GM21786 (cell line): ENCODE data around the gene NUP93.
"Not testable (repeated sequence)": the region's sequence is repeated elsewhere in the genome, so short reads cannot be mapped to it uniquely, and the experiment has no call there.

ENCODE experiments used
- ATAC-seq: cut with Tn5 transposase; IDR thresholded peaks from one replicate; pipeline ENCODE4 v1.9.1; 2021; ENCODE audit not compliant: unreplicated experiment

Gene NUP93

GRCh38 chr16:56811602-56812001, 81.7 kb downstream of the NUP93 start:
- ATAC-seq = not testable (repeated sequence)

DNA sequence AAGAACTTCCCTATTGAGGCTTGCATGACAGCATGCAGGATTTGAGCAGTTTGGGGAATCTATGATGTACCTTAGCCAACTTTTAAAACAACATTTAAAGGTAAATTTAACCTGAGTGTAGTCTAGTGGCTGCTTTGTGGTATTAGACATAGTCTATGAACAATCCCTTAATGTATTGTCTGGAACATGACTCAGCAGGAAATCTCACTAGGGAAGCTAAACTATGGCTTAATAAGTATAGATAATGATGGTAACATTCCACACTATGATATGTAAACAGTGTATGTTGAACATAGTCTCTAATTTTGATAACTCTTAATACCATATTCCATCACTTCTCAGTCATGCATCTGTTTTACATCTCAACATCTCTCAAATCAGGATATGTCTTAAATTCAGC, 83.0 kb downstream of the NUP93 start:
- no peak for ATAC-seq

- no peak for ATAC-seq
Observed at GRCh38 chr16:56814537-56815432, 84.9 kb downstream of the NUP93 start.

DNA sequence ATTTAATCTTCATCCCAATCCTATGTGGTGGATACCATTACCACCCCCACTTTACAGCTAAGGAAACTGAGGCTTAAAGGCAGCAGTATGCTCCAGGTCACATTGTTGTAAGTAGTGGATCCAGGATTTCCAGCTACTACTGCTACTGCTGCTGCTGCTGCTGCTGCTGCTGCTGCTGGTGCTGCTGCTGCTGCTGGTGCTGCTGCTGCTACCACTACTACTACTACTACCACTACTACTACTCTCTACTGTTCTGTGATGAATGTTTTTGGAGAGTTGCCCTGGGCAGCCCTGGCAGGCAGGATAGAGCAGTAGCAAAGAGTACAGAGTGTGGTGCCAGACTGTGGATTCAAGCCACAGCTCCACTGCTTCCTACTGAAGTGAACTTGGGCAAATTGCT, 85.8 kb downstream of the NUP93 start:
- ATAC-seq = no peak

- no peak for ATAC-seq
Observed at GRCh38 chr16:56817056-56817455, 87.1 kb downstream of the NUP93 start.

DNA sequence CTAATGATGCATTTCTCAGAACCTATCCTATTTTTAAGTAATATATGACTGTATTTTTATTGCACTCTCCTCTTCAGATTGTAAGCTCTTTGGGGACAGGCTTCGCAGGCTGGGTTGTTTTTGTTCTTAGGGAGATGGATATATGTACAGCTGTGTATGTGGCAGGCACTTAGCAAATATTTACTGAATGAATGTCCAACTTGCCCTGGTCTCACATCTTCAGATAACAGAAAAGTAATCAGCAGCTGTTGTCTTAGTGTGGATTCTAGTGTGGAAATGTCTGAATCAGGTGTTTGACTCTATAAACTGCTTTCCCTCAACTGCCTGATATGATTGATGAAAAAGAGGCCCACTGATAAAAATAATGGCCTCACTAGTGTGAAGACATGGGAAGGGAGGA, 88.0 kb downstream of the NUP93 start:
- no peak for ATAC-seq

DNA sequence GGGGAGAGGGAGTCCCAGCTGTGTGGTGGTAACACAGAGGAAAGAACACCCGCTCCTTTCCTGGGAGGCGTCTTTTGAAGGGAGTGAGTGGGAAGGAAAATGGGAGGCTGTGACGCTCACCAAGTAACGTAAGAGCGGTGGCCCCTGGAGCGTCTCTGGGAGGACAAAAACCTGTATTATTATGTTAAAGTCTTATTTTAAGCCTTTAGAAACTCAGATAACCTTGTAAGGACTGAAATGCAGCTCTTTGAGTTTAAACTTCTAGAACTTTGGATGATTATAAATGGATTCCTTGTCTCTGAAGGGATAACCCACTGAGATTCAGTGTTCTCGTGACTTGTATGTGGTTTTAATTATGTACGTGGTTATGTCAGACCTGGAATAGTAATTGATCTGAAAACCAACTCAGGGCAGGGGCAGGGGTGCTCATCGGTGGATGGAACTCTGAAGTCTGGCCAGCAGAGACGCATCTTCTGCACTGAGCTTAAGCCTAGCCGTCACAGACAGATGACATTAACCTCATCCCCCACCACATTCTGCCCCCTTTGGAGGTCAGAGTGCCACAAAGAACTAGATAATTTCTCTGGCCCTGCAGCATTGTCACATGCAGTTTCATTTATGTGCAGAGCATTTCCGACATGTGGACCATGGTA, 93.3 kb downstream of the NUP93 start:
- no peak for ATAC-seq

GRCh38 chr16:56824331-56824730, 94.4 kb downstream of the NUP93 start:
- no peak for ATAC-seq

DNA sequence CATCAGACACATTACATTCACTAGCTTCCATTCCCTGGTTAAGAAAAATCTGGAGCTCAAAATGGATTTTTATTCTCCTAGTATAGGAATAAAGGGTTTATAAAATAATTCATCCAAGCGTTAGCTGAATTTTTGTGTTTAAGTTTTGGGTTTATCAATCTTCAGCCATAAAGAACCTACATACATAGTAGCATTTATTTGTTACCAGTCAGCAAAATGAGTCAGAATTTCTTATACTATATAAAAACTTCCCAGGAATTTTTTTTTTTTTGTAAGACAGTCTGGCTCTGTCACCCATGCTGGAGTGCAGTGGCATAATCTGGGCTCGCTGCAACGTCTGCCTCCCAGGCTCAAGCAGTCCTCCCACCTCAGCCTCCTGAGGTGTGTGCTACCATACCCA, 94.9 kb downstream of the NUP93 start:
- no peak for ATAC-seq

GRCh38 chr16:56825826-56826225, 95.9 kb downstream of the NUP93 start:
- no peak for ATAC-seq

- ATAC-seq = no peak
Observed at GRCh38 chr16:56828647-56829046, 98.7 kb downstream of the NUP93 start.

DNA sequence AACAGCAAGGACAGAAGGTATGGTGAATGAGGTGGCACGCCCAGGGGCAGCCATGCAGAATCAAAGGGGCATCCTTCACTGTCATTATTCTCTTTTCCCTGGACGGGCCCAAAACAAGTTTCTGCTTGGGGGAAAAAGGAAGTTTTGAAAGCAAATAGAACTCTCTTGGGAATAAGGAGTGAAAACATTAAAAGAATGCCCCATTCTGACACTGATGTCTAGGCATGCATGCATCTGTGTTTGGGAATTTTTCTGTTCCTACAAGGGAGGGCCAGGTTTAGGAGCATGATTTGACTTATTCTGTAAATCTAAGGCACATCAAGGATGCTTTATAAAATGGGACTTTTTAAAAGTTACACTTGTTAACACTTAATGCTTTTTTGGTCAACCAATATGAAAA, 100.7 kb downstream of the NUP93 start:
- ATAC-seq = no peak

- ATAC-seq = no peak
Observed at GRCh38 chr16:56832768-56833167, 102.8 kb downstream of the NUP93 start.

DNA sequence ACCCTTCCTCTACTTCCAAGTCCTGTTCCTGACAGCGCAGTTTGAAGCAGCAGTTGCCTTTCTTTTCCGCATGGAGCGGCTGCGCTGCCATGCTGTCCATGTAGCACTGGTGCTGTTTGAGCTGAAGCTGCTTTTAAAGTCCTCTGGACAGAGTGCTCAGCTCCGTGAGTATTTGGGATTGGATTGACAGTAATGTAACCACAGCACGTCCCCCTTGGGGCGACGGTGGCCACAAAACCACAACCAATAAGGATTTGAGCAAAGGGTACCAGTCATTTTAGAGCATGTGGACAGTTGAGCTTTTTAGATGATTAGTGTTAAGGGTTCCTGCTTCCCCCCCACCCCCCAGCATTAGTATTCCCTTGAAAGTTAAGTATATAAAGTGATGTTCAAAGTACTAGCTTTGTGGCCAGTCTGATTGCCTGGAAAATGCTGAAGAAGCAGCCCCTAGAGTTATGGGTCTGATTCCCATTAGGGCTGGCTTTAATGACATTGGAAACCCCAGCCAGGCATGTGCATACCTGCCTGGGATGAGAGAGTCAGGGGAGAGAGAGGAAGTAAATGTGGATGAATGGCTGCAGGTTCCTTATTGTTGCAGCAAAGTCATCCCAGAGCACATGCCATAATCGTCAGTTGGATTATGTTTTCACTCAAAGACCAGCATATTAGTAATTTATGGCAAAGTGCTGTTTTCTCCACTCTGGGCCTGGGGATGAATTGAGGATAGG, 103.5 kb downstream of the NUP93 start:
- no peak for ATAC-seq

- ATAC-seq = no peak
Observed at GRCh38 chr16:56835320-56835719, 105.4 kb downstream of the NUP93 start.

DNA sequence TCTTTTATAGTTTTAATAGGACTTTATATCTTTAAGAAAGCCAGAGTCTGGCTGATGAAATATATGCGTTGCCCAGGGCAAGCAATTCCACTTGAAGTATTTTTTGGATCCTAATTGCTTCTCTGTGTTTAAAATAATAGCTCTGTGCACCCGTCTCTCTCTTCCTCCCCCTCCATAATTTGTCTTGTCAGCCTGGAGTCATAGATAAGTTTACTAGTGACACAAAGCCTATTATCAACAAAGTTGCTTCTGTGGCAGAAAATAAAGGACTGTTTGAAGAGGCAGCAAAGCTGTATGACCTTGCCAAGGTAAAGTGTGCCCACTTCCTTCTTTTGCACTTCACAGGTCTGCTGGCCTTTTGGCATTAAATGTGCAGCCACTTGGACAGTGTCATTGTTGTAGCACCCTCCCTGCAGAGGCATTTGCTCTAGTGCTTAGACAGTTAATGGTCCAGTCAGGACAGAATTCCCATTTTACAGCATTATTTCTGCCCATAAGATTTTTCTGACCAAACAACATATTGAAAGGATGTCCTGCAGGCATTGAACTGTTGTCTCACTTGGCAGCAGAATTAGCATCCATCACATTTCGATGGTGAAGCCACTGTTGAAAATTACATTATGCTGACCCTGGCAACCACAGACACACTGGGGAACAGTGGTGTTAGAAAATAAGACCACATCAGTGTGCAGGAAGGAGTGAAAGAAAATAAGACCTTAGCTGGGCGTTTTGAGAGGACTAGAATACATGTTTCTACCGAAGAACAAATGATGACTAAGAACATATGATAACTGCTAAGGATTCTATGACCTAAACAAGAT, 106.7 kb downstream of the NUP93 start:
- ATAC-seq = no peak

DNA sequence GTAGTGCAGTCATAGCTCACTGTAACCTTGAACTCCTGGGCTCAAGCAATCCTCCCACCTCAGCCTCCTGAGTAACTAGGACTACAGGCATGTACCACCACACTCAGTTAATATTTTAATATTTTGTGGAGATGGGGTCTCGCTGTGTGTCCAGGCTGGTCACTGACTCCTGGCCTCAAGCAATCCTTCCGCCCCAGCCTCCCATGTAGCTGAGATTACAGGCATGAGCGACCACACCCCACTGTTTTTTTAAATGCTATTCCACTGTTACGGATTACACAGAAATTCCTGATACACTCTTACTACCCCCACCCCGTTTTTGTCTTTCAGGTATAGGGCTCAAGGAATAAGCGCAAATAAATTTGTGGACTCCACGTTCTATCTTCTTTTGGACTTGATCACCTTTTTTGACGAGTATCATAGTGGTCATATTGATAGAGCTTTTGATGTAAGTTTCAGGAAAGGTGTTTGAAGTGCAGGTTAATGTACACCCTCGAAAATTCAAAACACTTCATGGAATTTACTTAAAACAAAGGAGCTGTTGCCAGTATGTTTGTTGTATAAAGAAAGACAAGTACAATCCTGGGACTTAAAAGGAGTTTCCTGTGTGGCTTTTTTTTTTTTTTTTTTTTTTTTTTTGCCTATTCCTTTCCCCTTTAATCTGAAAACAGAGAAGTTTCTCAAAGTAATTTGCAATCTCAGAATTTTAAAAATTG, 108.9 kb downstream of the NUP93 start:
- ATAC-seq = no peak

DNA sequence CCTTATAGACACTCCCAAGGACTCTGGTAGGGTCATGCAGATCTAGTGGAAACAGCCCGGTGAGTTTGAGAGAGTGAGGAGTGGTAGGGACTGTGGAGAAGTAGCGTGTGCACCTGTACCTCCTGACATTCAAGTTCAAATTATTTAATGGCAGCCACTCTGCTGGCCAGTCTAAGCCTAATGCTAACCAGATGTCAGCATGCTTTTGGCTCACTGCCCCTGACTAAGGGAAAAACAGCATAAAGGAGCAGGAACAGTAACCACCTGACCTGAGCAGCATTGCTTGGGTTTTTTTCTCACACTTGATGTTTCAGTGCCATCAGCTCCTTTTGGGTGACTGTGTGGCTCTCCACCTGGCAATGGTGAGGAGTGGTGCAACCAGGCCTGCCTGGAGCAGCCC, 111.3 kb downstream of the NUP93 start:
- no peak for ATAC-seq

DNA sequence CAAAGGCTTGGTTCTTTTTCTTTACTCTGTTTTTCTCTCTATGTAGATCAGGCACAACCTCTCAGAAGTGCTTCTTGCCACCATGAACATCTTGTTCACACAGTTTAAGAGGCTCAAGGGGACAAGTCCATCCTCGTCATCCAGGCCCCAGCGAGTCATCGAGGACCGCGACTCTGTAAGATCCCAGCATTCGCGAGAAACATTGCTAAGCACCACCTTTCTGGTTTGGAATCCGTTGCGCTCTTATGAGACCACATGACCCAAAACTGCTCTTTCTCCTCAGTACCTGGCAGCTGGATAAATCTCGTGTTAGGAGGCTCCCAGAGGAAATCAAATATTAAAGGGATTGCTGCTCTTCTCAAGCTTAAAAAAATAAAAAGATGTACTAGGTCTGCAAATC, 111.7 kb downstream of the NUP93 start:
- ATAC-seq = no peak

- no peak for ATAC-seq
Observed at GRCh38 chr16:56842133-56842532, 112.2 kb downstream of the NUP93 start.
